WI38 (cell line): ENCODE measurements around the gene HSD3B2.

ENCODE experiments used
- H3K4me3 ChIP-seq: 2 replicates; pipeline ENCODE4 v1.5.1; 2011; ENCODE audit warnings: low read depth, mild to moderate bottlenecking, control low read depth, low read length
- TF ChIP-seq, protein P1 (sequence below): IDR thresholded peaks from 2 replicates; pipeline ENCODE4 v1.5.1; 2012; ENCODE audit warnings: low read depth, mild to moderate bottlenecking, control low read depth, low read length

The HSD3B2 gene

DNA sequence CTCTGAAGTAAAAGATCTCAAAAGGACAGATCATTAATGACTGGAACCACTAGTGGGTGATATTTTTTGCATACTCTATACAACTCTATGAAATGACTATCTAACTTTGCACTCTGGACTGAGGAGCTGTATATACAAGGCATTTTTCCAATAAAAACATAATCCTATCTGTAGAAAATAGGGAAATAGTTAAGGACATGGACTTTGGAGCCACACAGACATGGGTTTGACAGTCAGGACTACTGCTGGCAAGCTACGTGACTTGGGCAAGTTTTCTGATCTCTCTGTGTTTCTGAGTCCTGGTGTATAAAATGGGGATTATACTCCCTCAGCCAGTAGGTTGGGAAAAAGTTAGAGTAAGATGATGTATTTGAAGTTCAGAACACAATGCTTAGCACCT is 20.9 kb upstream of the HSD3B2 start:
- no peak overlapping the region for H3K4me3 ChIP-seq
- TF ChIP-seq, protein P1, sequence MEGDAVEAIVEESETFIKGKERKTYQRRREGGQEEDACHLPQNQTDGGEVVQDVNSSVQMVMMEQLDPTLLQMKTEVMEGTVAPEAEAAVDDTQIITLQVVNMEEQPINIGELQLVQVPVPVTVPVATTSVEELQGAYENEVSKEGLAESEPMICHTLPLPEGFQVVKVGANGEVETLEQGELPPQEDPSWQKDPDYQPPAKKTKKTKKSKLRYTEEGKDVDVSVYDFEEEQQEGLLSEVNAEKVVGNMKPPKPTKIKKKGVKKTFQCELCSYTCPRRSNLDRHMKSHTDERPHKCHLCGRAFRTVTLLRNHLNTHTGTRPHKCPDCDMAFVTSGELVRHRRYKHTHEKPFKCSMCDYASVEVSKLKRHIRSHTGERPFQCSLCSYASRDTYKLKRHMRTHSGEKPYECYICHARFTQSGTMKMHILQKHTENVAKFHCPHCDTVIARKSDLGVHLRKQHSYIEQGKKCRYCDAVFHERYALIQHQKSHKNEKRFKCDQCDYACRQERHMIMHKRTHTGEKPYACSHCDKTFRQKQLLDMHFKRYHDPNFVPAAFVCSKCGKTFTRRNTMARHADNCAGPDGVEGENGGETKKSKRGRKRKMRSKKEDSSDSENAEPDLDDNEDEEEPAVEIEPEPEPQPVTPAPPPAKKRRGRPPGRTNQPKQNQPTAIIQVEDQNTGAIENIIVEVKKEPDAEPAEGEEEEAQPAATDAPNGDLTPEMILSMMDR, result no peak

DNA sequence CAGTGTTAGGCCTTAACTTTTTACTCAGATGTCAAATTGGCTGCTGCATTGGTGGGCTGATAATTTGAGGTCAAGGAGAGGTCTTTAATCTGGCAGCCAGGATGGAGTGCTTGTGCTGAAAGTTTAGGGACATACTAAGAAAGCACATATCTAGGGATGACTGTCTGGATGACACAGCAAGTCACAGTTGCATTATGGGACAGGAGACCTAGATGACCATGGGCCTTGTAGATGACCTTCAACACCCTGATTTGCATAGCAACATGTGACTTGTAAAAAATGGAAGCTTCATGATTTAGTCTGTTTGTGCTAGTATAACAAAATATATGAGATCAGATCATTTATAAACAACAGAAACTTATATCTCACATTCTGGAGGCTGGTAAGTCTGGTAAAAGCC is 18.0 kb upstream of the HSD3B2 start:
- no peak overlapping the region for H3K4me3 ChIP-seq
- TF ChIP-seq, protein P1, result no peak

DNA sequence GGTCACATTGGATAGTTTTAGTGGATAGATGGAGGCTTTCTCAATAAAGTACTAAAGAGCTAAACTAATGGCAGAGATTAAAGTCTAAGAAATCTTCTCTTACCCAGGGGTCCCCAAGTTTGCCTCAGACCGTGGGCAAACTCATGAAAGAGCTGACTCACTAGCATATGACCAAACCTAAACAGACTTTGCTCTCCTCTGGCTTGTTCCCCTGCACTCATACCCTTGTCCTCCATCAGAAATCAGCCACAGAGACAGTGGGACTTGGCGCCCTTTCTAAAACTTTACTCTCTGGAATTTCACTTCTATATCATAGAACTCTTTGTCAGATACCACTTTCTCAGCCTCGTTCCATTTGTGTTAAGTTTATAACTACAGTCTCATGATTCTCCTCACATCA is 17.0 kb upstream of the HSD3B2 start:
- H3K4me3 ChIP-seq, result no peak overlapping the region
- TF ChIP-seq, protein P1, result no peak

DNA sequence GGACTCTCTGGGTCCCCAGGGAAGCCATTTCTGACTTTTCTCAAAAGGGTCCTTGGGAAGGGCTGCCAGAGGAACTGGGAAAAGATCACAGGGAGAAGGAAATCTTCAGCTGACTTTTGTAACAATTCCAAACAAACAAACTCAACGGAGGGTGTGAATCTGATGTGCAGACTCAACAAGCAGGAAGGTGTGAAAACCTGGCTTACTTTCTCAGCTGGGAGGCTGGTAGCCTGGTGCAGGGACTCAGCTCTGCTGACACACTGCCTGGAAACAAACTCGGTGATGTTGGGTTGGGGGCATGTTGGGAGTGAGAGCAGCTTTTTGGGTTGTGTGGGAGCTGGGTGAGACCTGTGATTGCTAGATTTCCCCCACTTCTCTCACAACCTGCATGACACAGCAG is 10.2 kb upstream of the HSD3B2 start:
- TF ChIP-seq, protein P1, result no peak
- H3K4me3 ChIP-seq, result no peak overlapping the region

DNA sequence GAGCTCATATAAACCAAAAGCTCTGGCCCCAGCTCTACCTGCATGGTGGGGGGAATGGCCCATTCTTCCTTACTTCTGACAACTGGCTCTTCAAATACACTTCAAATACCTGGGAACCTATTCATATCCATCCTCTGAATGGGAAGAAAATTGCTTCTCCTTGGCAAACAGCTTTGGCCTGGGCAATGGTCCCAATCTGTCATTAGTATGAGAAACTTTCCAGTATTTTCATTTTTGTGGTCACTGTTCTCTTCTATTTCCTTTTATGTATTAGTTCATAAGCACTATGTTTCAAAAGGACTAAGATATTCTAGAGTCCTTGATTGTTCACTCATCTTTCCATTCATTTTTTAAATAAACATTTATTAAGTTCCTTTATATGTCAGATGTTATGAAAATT is 5.2 kb upstream of the HSD3B2 start:
- TF ChIP-seq, protein P1, result no peak
- H3K4me3 ChIP-seq, result no peak overlapping the region

DNA sequence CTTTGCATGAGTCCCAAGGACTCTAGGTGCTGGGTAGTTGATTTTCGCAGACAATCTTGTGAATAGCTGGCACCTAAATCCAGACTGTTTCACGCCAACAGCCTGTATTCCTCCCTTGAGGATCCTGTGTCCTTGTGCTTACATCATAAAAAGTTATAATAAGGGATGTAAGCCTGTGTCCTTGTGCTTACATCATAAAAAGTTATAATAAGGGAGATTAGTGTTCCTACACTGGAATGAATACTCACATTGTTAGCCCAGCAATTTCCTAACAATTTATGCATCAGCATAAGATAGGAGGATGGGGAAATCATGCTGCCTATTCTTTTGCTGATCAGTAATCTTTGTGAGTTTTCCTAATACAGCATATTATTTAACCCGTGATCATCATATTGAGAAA is 4.0 kb upstream of the HSD3B2 start:
- H3K4me3 ChIP-seq, result no peak overlapping the region

DNA sequence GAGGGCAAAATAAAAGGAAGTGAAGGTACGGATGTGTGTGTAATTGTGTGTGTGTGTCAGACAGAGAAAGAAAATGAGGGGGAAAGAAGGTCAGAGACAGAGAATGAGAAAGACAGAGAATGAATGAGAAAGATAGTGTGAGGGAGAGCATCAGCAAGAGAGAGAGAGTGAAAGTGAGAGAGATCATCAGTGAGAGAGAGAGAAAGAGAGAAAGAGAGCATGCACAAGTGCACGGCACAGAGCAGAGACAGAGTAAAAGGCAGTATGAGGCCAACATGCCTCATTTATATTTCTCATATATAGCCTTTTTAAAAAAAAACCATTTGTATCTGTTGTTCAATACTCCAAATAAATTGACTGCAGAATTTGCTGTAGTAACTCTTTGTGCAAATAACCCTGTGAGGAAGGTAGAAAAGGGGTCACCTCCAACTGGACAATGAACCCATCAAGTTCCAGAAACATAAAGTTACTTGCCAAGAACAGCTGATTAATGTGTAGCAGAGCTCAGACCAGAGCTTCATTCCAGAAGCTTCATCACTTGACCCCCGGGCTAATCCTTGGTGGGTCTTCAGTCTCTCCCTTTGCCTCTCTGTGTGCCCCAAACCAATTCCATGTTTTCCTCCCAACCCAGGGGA is 1.2 kb downstream of the HSD3B2 start:
- TF ChIP-seq, protein P1, result no peak
- H3K4me3 ChIP-seq, result no peak overlapping the region

More for the DNA sequence above, 4.0 kb upstream of the HSD3B2 start:
- TF ChIP-seq, protein P1, result no peak
